Testis (tissue), 3 donors: Measurements from ENCODE around the gene VAV2. TPM values are rescaled to one million over a fixed set of nuclear protein-coding genes. Genes with fewer than 3 reads are reported as not detected.

Source experiments
- DNase-seq: peaks from one replicate; pipeline ENCODE4 v3.0.0-alpha.2; 2019
- H3K27ac ChIP-seq, 2 donors: fragments of 200-600 bp; sonication (generic); one replicate each; pipeline ENCODE4 v1.5.1; 2019
- H3K27me3 ChIP-seq: fragments of 200-600 bp; sonication (generic); one replicate; pipeline ENCODE4 v1.5.1; 2019
- H3K36me3 ChIP-seq: fragments of 200-600 bp; sonication (generic); one replicate; pipeline ENCODE4 v1.5.1; 2017; ENCODE audit warnings: low read depth; ENCODE audit errors: missing control alignments
- H3K4me1 ChIP-seq: fragments of 200-600 bp; sonication (generic); one replicate; pipeline ENCODE4 v1.5.1; 2019
- H3K4me3 ChIP-seq, 2 donors: fragments of 200-600 bp; sonication (generic); one replicate each; pipeline ENCODE4 v1.5.1; 2017 to 2019
- H3K9me3 ChIP-seq: fragments of 200-600 bp; sonication (generic); one replicate; pipeline ENCODE4 v1.5.1; 2017
- CTCF ChIP-seq, 3 experiments: fragments of 450-650 bp in 2 of 3; fragments of 200-600 bp in 1 of 3; sonication (generic) in 1 of 3; IDR thresholded peaks; one replicate each; pipeline ENCODE4 v1.5.1; 2016 to 2019; ENCODE audit warnings: antibody characterized with exemption in 3 of 3, mild to moderate bottlenecking in 2 of 3, moderate library complexity in 1 of 3
- POLR2A ChIP-seq: fragments of 450-650 bp; IDR thresholded peaks from one replicate; pipeline ENCODE4 v1.6.1; 2017; ENCODE audit warnings: antibody characterized with exemption, mild to moderate bottlenecking, moderate library complexity
- WGBS, 2 donors: methylation state at CpG; one replicate each; pipeline ENCODE4 v1.1.5; 2018; 5-methylcytosine and 5-hydroxymethylcytosine counted together
- intact Hi-C: fragments of 100-400 bp; cut with DNase I; formaldehyde crosslinking; loops from one replicate; pipeline ENCODE4 v1.15.1; 2023; ENCODE audit warnings: low total_unique reads
- polyA plus RNA-seq: library from polyadenylated mRNA; stranded (reverse); fragments of 350-450 nt; fragmentation: Illumina TruSeq; extraction: RNeasy Lipid Tissue Mini Kit (QIAGEN cat#74804); gene quantifications from one replicate; pipeline ENCODE4 v1.2.3, GENCODE V29; 2014; ENCODE audit warnings: low read depth, low replicate concordance; ENCODE audit not compliant: insufficient read depth
- total RNA-seq, 2 donors: library from RNA; depleted of rRNA; stranded (reverse); fragments of >200 nt; gene quantifications; one replicate each; pipeline ENCODE4 v1.2.3, GENCODE V29; 2016

The VAV2 gene
- total and polyA plus RNA-seq, 3 donors from 2014 or later: 11.0 to 14.1 (median 12.2) TPM

DNA sequence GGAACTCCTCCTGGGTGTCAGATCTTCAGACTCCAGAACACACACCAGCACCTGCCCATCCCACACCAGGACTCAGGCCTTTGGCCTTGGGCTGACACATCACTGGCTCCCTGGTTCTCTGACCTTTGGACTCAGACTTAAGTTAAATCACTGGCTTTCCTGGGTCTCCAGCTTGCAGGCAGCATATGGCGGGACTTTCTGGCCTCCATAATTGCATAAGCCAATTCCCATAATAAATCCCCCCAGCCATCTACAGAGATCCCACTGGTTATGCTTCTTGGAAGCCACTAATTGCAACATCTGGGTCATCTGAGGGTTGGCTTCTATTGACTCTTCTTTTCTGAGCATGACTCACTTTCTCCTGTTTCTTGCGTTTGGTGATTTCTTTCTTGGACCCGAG lies 173.7 kb downstream of the VAV2 start:
- Histone ChIP-seq H3K4me3 (no peak overlapping the region), H3K36me3 (no peaks in the 10 kb centered on the region), H3K4me1 (no peaks in the 10 kb centered on the region), H3K27me3 (no peaks in the 10 kb centered on the region), H3K9me3 (no peaks in the 10 kb centered on the region), H3K27ac (no peak overlapping the region)
- 72 to 93% methylated on average over 3 of the region's 3 CpGs for WGBS, 2 donors
- no peak for TF ChIP-seq POLR2A
- DNase-seq: no peak
- intact Hi-C loops: no loop called here

- Histone ChIP-seq H3K4me1 (no peaks in the 10 kb centered on the region), H3K36me3 (no peaks in the 10 kb centered on the region), H3K27me3 (no peaks in the 10 kb centered on the region), H3K27ac (no peak overlapping the region), H3K9me3 (no peaks in the 10 kb centered on the region), H3K4me3 (no peak overlapping the region)
- no peak for DNase-seq
- WGBS, 2 donors: 96 to 97% methylated on average over 9 of the region's 9 CpGs
- TF ChIP-seq POLR2A: no peak
- no peak for TF ChIP-seq CTCF (IDR thresholded peaks at IDR 0.05)
- intact Hi-C loops: no loop called here
Measured at GRCh38 chr9:133815781-133816180, 176.3 kb downstream of the VAV2 start.

DNA sequence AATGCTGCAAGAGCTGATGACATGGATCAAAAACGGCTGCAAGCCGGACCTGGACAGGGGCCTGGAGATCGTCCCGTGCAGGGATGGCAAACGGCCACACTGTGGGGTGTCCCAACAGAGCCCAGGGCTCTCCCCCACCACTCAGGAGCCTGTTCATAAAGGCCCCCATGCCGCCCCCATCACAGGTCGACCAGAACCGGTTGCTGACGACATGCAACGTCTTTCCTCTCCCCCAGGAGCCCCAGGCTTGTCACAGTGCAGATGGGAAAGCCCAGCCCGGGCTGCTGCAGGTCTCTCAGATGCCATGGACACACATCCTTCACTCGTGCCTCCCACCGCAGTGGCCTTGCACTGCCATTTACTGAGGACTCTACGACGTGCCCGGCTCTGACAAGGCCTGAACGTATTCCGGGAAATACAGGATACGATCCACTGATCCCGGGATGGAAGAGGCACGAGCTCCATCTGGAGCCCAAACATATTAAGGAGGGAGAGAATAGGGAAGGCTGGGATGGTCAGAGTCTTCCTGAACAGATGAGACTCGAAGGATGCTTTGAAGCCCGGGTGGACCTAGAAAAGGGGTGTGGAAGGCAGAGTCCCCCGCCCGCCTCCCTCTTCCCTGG lies 177.4 kb downstream of the VAV2 start:
- no peaks in the 10 kb centered on the region for H3K36me3 ChIP-seq
- no peaks in the 10 kb centered on the region for H3K27me3 ChIP-seq
- 86 to 87% methylated on average over 12 to 25 of the region's 25 CpGs for WGBS, 2 donors
- H3K4me1 ChIP-seq: no peaks in the 10 kb centered on the region
- DNase-seq: no peak
- H3K9me3 ChIP-seq: no peaks in the 10 kb centered on the region
- TF ChIP-seq POLR2A: no peak
- TF ChIP-seq CTCF (IDR thresholded peaks at IDR 0.05): no peak
- intact Hi-C loops: no loop called here
- H3K27ac ChIP-seq: no peak overlapping the region
- no peak overlapping the region for H3K4me3 ChIP-seq

GRCh38 chr9:133813749-133814585 lies 178.2 kb downstream of the VAV2 start:
- Histone ChIP-seq H3K27ac (no peak overlapping the region), H3K4me1 (no peaks in the 10 kb centered on the region), H3K4me3 (no peak overlapping the region), H3K36me3 (no peaks in the 10 kb centered on the region), H3K9me3 (no peaks in the 10 kb centered on the region), H3K27me3 (no peaks in the 10 kb centered on the region)
- intact Hi-C loops: no loop called here
- no peak for DNase-seq
- WGBS, 2 donors: 88 to 93% methylated on average over 21 to 29 of the region's 29 CpGs
- no peak for TF ChIP-seq CTCF (IDR thresholded peaks at IDR 0.05)
- no peak for TF ChIP-seq POLR2A

GRCh38 chr9:133812941-133813748 lies 179.0 kb downstream of the VAV2 start:
- WGBS, 2 donors: 91 to 94% methylated on average over 21 to 26 of the region's 26 CpGs
- H3K27me3 ChIP-seq: no peaks in the 10 kb centered on the region
- no peaks in the 10 kb centered on the region for H3K36me3 ChIP-seq
- H3K9me3 ChIP-seq: no peaks in the 10 kb centered on the region
- TF ChIP-seq CTCF (IDR thresholded peaks at IDR 0.05) (no peak), POLR2A (no peak)
- DNase-seq: no peak
- H3K27ac ChIP-seq: no peak overlapping the region
- intact Hi-C loops: no loop called here
- no peaks in the 10 kb centered on the region for H3K4me1 ChIP-seq
- H3K4me3 ChIP-seq: no peak overlapping the region
